Measurements from ENCODE around the gene MSH4. TPM values are rescaled to one million over a fixed set of nuclear protein-coding genes. Genes with fewer than 3 reads are reported as not detected.
A peak's percentile ranks its signal among the peaks of the same experiment; 100 is the strongest.

MSH4 gene
- total and polyA plus RNA-seq, 2 donors from 2014 or later: 0.41 TPM; not detected in 1

DNA sequence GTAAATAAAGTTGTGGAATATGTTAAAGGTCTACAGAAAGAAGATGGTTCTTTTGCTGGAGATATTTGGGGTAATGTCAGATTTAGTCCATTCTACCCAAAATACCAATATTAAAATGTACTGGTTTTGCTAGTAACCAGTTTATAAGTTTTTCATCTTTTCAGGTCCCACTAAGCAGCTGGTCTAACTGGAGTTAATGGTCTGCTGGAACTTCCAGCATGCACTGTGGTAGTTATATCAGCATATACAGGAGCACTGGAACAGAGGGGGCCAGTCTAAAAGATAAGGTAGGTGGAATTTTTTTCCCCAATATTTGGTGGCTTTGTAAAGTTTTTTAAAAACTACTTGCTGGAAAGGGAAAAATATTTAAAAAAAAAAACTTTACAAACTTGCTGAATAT is 6.7 kb upstream of the MSH4 start:
- no peak for DNase-seq
- FAIRE-seq: no peak
- Histone ChIP-seq H3K36me3 (ENCODE audit: control insufficient read depth in 2 of 3, insufficient read depth in 3 of 3, low read length in 3 of 3) (peaks cover 5 to 24% (median 17%) of the 10 kb centered on the region in 3 donors), H3K4me1 (ENCODE audit: control insufficient read depth in 2 of 3, insufficient read depth in 2 of 3, low read depth in 1 of 3, low read length in 3 of 3) (peaks cover 0 to 8% (median 7%) of the 10 kb centered on the region in 3 donors), H3K9ac (ENCODE audit: low read length in 3 of 3) (no peak overlapping the region), H3K27me3 (ENCODE audit: control insufficient read depth, insufficient read depth, low read length) (no peaks in the 10 kb centered on the region), H3K4me3 (ENCODE audit: low read length in 3 of 3) (no peak overlapping the region), H3K9me3 (ENCODE audit: control insufficient read depth in 2 of 3, insufficient read depth in 1 of 3, low read length in 3 of 3) (no peaks in the 10 kb centered on the region), H3K27ac (ENCODE audit: low read depth in 2 of 2, low read length in 2 of 2) (no peak overlapping the region)
- TF ChIP-seq, protein P1, sequence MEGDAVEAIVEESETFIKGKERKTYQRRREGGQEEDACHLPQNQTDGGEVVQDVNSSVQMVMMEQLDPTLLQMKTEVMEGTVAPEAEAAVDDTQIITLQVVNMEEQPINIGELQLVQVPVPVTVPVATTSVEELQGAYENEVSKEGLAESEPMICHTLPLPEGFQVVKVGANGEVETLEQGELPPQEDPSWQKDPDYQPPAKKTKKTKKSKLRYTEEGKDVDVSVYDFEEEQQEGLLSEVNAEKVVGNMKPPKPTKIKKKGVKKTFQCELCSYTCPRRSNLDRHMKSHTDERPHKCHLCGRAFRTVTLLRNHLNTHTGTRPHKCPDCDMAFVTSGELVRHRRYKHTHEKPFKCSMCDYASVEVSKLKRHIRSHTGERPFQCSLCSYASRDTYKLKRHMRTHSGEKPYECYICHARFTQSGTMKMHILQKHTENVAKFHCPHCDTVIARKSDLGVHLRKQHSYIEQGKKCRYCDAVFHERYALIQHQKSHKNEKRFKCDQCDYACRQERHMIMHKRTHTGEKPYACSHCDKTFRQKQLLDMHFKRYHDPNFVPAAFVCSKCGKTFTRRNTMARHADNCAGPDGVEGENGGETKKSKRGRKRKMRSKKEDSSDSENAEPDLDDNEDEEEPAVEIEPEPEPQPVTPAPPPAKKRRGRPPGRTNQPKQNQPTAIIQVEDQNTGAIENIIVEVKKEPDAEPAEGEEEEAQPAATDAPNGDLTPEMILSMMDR (IDR thresholded peaks at IDR 0.05; ENCODE audit: borderline replicate concordance, extremely low read depth, insufficient read depth): no peak
- intact Hi-C loops (cut with DNase I): no loop called here

DNA sequence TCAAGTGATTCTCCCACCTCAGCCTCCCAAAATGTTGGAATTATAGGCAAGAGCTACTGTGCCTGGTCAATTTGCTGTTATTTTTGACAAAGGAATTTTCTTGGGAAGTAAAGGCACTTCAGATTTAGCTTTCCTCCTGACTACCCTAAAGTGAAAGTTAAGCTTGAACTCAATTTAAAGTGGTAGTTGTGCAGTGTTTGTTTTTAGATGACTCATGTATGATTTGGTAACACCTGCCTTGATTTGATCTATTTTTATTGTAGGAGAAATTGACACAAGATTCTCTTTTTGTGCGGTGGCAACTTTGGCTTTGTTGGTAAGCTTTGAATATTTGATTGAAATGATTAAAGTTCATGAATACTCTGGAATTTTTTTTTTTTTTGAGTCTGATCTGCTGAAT is 5.7 kb upstream of the MSH4 start:
- Histone ChIP-seq H3K27ac (ENCODE audit: low read depth in 2 of 2, low read length in 2 of 2) (no peak overlapping the region), H3K9ac (ENCODE audit: low read length in 3 of 3) (no peak overlapping the region), H3K27me3 (ENCODE audit: control insufficient read depth, insufficient read depth, low read length) (no peaks in the 10 kb centered on the region), H3K36me3 (ENCODE audit: control insufficient read depth in 2 of 3, insufficient read depth in 3 of 3, low read length in 3 of 3) (peaks cover 5 to 28% (median 20%) of the 10 kb centered on the region in 3 donors), H3K4me3 (ENCODE audit: low read length in 3 of 3) (no peak overlapping the region), H3K9me3 (ENCODE audit: control insufficient read depth in 2 of 3, insufficient read depth in 1 of 3, low read length in 3 of 3) (no peaks in the 10 kb centered on the region), H3K4me1 (ENCODE audit: control insufficient read depth in 2 of 3, insufficient read depth in 2 of 3, low read depth in 1 of 3, low read length in 3 of 3) (peaks cover 0 to 11% (median 8%) of the 10 kb centered on the region in 3 donors)
- intact Hi-C loops (cut with DNase I): no loop called here
- DNase-seq (no peak), FAIRE-seq (no peak)
- TF ChIP-seq, protein P1 (IDR thresholded peaks at IDR 0.05; ENCODE audit: borderline replicate concordance, extremely low read depth, insufficient read depth): no peak

DNA sequence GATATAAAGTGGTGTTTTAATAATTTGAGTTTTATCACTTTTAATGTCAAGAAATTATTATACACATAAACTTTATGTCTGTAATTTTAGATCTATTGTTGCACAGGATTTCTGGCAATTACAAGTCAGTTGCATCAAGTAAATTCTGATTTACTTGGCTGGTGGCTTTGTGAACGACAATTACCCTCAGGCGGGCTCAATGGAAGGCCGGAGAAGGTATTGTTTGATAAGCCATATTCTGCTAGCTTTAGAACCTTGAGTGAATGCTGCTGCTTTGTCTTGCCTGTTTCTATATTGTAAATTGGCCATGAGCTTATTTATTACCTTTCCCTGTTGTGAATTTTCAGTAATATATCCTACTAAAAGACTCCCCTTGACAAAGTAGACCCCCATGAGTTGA is 4.6 kb upstream of the MSH4 start:
- peaks cover 0 to 12% (median 10%) of the 10 kb centered on the region in 3 donors for H3K4me1 ChIP-seq (ENCODE audit: control insufficient read depth in 2 of 3, insufficient read depth in 2 of 3, low read depth in 1 of 3, low read length in 3 of 3)
- intact Hi-C loops (cut with DNase I): no loop called here
- DNase-seq: no peak

More for the DNA sequence above, 4.6 kb upstream of the MSH4 start:
- H3K36me3 ChIP-seq (ENCODE audit: control insufficient read depth in 2 of 3, insufficient read depth in 3 of 3, low read length in 3 of 3): peaks cover 9 to 28% (median 27%) of the 10 kb centered on the region in 3 donors
- H3K27ac ChIP-seq (ENCODE audit: low read depth in 2 of 2, low read length in 2 of 2): no peak overlapping the region
- peak; percentile 39 for FAIRE-seq
- H3K9me3 ChIP-seq (ENCODE audit: control insufficient read depth in 2 of 3, insufficient read depth in 1 of 3, low read length in 3 of 3): no peaks in the 10 kb centered on the region
- TF ChIP-seq, protein P1 (IDR thresholded peaks at IDR 0.05; ENCODE audit: borderline replicate concordance, extremely low read depth, insufficient read depth): no peak
- no peak overlapping the region for H3K4me3 ChIP-seq (ENCODE audit: low read length in 3 of 3)
- no peaks in the 10 kb centered on the region for H3K27me3 ChIP-seq (ENCODE audit: control insufficient read depth, insufficient read depth, low read length)
- no peak overlapping the region for H3K9ac ChIP-seq (ENCODE audit: low read length in 3 of 3)

All from kidney (tissue), 14 donors.